Measurements from ENCODE around the gene THADA.

DNA sequence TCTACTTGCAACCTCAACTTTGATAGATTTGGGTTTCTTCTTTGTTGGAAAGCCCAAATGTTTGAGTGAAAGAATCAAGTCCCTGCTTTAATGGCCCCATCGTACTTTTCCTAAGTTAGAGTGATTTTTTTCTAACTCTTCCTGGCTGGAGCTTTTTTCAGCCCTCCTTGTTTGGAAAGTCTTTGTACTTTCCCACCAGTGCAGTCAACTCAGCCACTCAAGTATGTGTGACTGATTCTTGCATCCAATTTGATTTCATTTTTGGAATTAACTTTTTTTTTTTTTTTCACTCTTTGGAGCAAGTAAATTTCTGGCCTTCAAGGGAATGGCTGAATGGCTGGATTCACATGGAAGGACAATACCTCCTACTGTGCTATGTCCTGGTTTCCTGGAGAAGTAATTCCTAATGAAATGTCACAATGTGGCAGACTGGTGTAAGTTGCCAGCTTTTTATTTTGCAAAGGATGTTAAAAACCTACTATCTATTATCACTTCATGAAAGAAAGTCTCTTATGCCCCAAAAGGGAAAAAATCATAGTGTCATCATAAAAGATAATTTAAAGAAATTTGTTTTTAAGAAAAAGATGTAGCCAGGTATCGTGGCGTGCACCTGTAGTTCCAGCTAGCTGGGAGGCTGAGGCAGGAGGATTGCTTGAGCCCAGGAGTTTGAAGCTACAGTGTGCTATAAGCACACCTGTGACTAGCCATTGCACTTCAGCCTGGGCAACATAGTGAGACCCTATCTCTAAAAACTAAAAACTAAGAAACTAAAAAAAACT lies 293.5 kb downstream of the THADA start:
- TF ChIP-seq, protein P1, sequence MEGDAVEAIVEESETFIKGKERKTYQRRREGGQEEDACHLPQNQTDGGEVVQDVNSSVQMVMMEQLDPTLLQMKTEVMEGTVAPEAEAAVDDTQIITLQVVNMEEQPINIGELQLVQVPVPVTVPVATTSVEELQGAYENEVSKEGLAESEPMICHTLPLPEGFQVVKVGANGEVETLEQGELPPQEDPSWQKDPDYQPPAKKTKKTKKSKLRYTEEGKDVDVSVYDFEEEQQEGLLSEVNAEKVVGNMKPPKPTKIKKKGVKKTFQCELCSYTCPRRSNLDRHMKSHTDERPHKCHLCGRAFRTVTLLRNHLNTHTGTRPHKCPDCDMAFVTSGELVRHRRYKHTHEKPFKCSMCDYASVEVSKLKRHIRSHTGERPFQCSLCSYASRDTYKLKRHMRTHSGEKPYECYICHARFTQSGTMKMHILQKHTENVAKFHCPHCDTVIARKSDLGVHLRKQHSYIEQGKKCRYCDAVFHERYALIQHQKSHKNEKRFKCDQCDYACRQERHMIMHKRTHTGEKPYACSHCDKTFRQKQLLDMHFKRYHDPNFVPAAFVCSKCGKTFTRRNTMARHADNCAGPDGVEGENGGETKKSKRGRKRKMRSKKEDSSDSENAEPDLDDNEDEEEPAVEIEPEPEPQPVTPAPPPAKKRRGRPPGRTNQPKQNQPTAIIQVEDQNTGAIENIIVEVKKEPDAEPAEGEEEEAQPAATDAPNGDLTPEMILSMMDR (IDR thresholded peaks at IDR 0.05; ENCODE audit: low read depth, low read length) = no peak
- TF ChIP-seq EZH2phosphoT487 (IDR thresholded peaks at IDR 0.05; ENCODE audit: low read depth) = no peak
